Small intestine (tissue), 7 donors: ENCODE data around the gene BABAM2. TPM values are rescaled to one million over a fixed set of nuclear protein-coding genes. Genes with fewer than 3 reads are reported as not detected.

Experiments used
- DNase-seq, 2 donors: peaks; one replicate each; pipeline versions ENCODE4 v3.0.0 to v3.0.0-alpha.2; 2013
- FAIRE-seq: peaks from 2 replicates; lab custom pipeline; 2012; peaks lifted over from hg19 to GRCh38; lab: Jason Lieb, UNC
- H3K27ac ChIP-seq, 3 donors: one replicate each; pipeline ENCODE4 v1.5.1; 2013; ENCODE audit warnings: low read length in 2 of 3, mild to moderate bottlenecking in 2 of 3, control low read depth in 1 of 3, inconsistent platforms in 1 of 3, low read depth in 1 of 3, moderate library complexity in 1 of 3
- H3K27me3 ChIP-seq, 3 donors: one replicate each; pipeline ENCODE4 v1.6.1; 2013; ENCODE audit warnings: low read length in 3 of 3, inconsistent platforms in 1 of 3; ENCODE audit not compliant: control insufficient read depth in 3 of 3, insufficient read depth in 3 of 3
- H3K36me3 ChIP-seq, 3 donors: one replicate each; pipeline ENCODE4 v1.6.1; 2013; ENCODE audit warnings: low read length in 3 of 3, inconsistent platforms in 1 of 3, low read depth in 1 of 3, mild to moderate bottlenecking in 1 of 3, moderate library complexity in 1 of 3; ENCODE audit not compliant: control insufficient read depth in 3 of 3, insufficient read depth in 2 of 3
- H3K4me1 ChIP-seq, 3 donors: one replicate each; pipeline ENCODE4 v1.6.1; 2013; ENCODE audit warnings: low read length in 2 of 3, inconsistent platforms in 1 of 3, low read depth in 1 of 3, mild to moderate bottlenecking in 1 of 3, moderate library complexity in 1 of 3; ENCODE audit not compliant: control insufficient read depth in 3 of 3, insufficient read depth in 2 of 3
- H3K4me3 ChIP-seq, 3 donors: one replicate each; pipeline ENCODE4 v1.5.1; 2013; ENCODE audit warnings: low read length in 3 of 3, control low read depth in 1 of 3, inconsistent platforms in 1 of 3, low read depth in 1 of 3, mild to moderate bottlenecking in 1 of 3, moderate library complexity in 1 of 3
- H3K9me3 ChIP-seq, 2 donors: one replicate each; pipeline ENCODE4 v1.6.1; 2013; ENCODE audit warnings: low read depth in 1 of 2, low read length in 1 of 2; ENCODE audit not compliant: control insufficient read depth in 2 of 2, insufficient read depth in 1 of 2
- WGBS, 3 donors: extraction: QIAGEN DNeasy Blood & Tissue Kit; methylation state at CpG; one replicate each; pipeline ENCODE4 v1.1.7; 2013; 5-methylcytosine and 5-hydroxymethylcytosine counted together
- polyA plus RNA-seq, 4 donors: library from polyadenylated mRNA; stranded (reverse) in 3 of 4; unstranded in 1 of 4; fragments of 200-250 nt in 3 of 4; fragments of 120-200 nt in 1 of 4; gene quantifications; one replicate each; pipeline versions ENCODE4 v1.2.1 to v1.2.3, GENCODE V29; 2013
- donor health status: healthy with polysubstance abuse.
- donor health status: control.
- donor health status: control.
- donor health status: Bipolar disorder and iron deficiency.
- donor health status: healthy.

BABAM2 gene
- polyA plus RNA-seq, 4 donors = 19.5 to 38.6 (median 21.5) TPM

GRCh38 chr2:28148000-28148399 lies 257.5 kb downstream of the BABAM2 start:
- Histone ChIP-seq H3K4me3 (no peak overlapping the region), H3K4me1 (peaks cover 0 to 4% (median 0%) of the 10 kb centered on the region in 3 donors), H3K27me3 (no peaks in the 10 kb centered on the region), H3K9me3 (no peaks in the 10 kb centered on the region), H3K27ac (no peak overlapping the region), H3K36me3 (peaks cover 0 to 5% (median 0%) of the 10 kb centered on the region in 3 donors)
- DNase-seq (no peak), FAIRE-seq (no peak)
- 97 to 100% (median 97%) methylated on average over 2 of the region's 2 CpGs for WGBS, 3 donors

DNA sequence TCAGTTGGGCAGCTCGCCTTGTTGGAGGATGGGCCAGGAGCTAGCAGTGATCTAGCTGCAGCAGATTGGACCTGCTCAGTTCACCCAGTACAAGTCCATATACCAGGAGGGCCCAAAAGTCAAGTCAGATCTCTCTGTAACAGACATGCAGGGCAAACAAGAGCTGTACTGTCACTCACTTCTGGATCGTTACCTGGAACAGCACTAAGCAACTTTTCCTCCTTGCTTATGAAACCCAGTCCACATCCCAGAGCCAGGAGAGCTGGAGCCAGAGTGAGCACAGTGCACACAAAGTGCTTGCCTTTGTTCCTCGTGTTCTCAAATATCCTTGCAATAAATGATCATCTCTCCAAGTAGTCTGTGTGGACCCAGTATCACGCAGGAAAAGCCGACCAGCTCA lies 258.0 kb downstream of the BABAM2 start:
- Histone ChIP-seq H3K4me3 (no peak overlapping the region), H3K9me3 (no peaks in the 10 kb centered on the region), H3K4me1 (peaks cover 0 to 8% (median 0%) of the 10 kb centered on the region in 3 donors), H3K27ac (no peak overlapping the region), H3K27me3 (no peaks in the 10 kb centered on the region), H3K36me3 (peaks cover 0 to 5% (median 0%) of the 10 kb centered on the region in 3 donors)
- 96% methylated on average over 5 of the region's 5 CpGs for WGBS, 3 donors
- FAIRE-seq (no peak), DNase-seq (no peak)

GRCh38 chr2:28150236-28150915 lies 259.8 kb downstream of the BABAM2 start:
- Histone ChIP-seq H3K27ac (no peak overlapping the region), H3K9me3 (no peaks in the 10 kb centered on the region), H3K4me3 (no peak overlapping the region), H3K4me1 (peaks cover 0 to 19% (median 0%) of the 10 kb centered on the region in 3 donors), H3K27me3 (no peaks in the 10 kb centered on the region), H3K36me3 (peaks cover 0 to 5% (median 0%) of the 10 kb centered on the region in 3 donors)
- 90 to 95% (median 94%) methylated on average over 5 of the region's 5 CpGs for WGBS, 3 donors
- FAIRE-seq (no peak), DNase-seq (no peak)

GRCh38 chr2:28150994-28151393 lies 260.5 kb downstream of the BABAM2 start:
- WGBS, 3 donors = 95% methylated on average over 4 of the region's 4 CpGs
- H3K9me3 ChIP-seq = peaks cover 0 to 4% of the 10 kb centered on the region in 2 donors
- peaks cover 0 to 5% (median 0%) of the 10 kb centered on the region in 3 donors for H3K36me3 ChIP-seq
- DNase-seq (no peak), FAIRE-seq (no peak)
- no peaks in the 10 kb centered on the region for H3K27me3 ChIP-seq
- no peak overlapping the region for H3K4me3 ChIP-seq
- H3K27ac ChIP-seq = no peak overlapping the region
- H3K4me1 ChIP-seq = peaks cover 0 to 23% (median 0%) of the 10 kb centered on the region in 3 donors

DNA sequence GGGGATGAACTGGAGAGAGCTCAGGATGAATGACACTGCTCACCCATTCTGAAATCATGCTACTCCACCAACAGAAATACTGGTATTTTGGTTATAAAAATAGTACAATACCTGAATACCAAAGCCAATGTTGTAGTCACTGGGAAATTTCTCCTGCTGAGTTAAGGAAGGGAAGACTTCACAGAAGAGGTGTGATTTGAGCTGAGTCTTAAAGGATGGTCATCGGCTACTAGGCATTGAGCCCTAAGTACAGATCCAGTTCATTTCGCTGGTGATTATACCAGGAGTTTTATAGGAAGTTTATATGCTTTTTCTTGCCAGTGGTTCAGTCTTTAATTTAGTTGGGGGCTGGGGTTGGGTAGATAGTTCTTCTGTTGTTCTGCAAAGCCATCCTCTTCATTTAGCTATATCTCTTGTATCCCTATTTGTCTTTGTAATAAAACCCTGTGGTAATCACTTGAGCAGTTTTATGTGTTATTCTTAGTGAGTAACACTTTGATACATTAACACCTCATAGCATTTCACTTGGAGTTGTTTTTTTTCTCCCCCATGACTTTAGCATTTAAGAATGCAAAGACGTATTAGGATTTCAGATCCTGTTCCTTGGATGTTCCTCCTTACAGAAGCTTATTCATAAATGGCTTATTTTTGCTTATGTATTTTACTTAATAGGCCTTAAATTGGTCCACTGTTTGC lies 262.2 kb downstream of the BABAM2 start:
- no peak for FAIRE-seq
- Histone ChIP-seq H3K36me3 (peaks cover 0 to 5% (median 0%) of the 10 kb centered on the region in 3 donors), H3K4me3 (no peak overlapping the region), H3K4me1 (peaks cover 0 to 23% (median 0%) of the 10 kb centered on the region in 3 donors), H3K9me3 (peaks cover 0 to 10% of the 10 kb centered on the region in 2 donors), H3K27ac (no peak overlapping the region), H3K27me3 (no peaks in the 10 kb centered on the region)
- DNase-seq = no peak
- 95 to 97% (median 97%) methylated on average over 3 of the region's 3 CpGs for WGBS, 3 donors

DNA sequence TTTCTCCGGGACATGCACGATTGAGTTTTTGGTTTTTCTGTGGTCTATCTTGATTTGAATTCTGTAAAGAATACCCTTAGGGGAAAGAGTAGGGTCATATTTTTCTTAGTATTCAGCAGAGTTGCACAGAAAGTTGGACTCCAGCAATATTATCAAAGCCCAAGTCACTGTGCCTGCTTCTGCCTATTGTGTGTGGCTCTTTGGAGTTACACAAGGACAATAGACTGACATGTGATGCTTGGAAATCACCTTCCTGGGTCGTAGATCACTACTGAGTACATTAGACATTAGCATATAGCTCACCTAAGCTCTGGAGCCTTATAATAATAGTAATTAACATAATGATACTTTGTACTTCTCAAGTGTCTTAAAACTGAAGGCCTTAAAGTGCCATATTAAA lies 263.3 kb downstream of the BABAM2 start:
- WGBS, 3 donors = 71 to 81% (median 74%) methylated on average over 3 of the region's 3 CpGs
- Histone ChIP-seq H3K4me3 (no peak overlapping the region), H3K27me3 (no peaks in the 10 kb centered on the region), H3K36me3 (peaks cover 0 to 5% (median 0%) of the 10 kb centered on the region in 3 donors), H3K4me1 (peaks cover 0 to 23% (median 0%) of the 10 kb centered on the region in 3 donors), H3K9me3 (peaks cover 0 to 11% of the 10 kb centered on the region in 2 donors), H3K27ac (peak overlapping the region in 1 of 3 donors; percentile 55)
- DNase-seq (peak; percentile 75 to 83), FAIRE-seq (no peak)

DNA sequence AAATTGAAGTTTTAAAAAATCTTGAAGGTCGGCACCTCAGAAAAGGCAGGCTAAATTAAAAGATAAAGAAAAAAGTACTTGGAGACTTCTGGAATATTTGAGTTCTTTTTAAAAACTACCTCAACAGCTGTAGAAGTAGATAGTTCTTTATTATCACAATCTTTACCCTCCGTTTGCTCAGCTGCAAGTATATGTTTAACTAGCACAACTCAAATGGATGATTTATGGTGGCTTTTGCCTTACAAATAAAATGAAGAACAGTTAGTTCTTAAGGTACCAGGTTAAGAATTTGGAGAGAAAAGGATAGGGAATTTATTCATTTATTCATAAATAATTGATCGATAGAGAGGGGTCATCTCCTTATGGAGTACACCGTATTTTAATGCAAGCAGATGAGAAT lies 264.6 kb downstream of the BABAM2 start:
- FAIRE-seq (peak; percentile 83), DNase-seq (peak in 1 of 2 donors; percentile 75)
- H3K4me1 ChIP-seq = peaks cover 0 to 23% (median 0%) of the 10 kb centered on the region in 3 donors
- H3K9me3 ChIP-seq = peaks cover 0 to 11% of the 10 kb centered on the region in 2 donors
- H3K4me3 ChIP-seq = no peak overlapping the region
- 42 to 69% (median 52%) methylated on average over 4 of the region's 4 CpGs for WGBS, 3 donors
- no peaks in the 10 kb centered on the region for H3K27me3 ChIP-seq
- H3K36me3 ChIP-seq = peaks cover 0 to 5% (median 0%) of the 10 kb centered on the region in 3 donors
- peak overlapping the region in 1 of 3 donors; percentile 55 for H3K27ac ChIP-seq

- Histone ChIP-seq H3K36me3 (peaks cover 0 to 5% (median 0%) of the 10 kb centered on the region in 3 donors), H3K4me1 (peaks cover 0 to 23% (median 0%) of the 10 kb centered on the region in 3 donors), H3K27me3 (no peaks in the 10 kb centered on the region), H3K27ac (peak overlapping the region in 1 of 3 donors; percentile 55), H3K9me3 (peaks cover 0 to 11% of the 10 kb centered on the region in 2 donors), H3K4me3 (no peak overlapping the region)
- FAIRE-seq (no peak), DNase-seq (peak in 1 of 2 donors; percentile 53)
- WGBS, 3 donors = 50 to 70% (median 67%) methylated on average over 1 of the region's 1 CpG
Observed at GRCh38 chr2:28155627-28156026, 265.1 kb downstream of the BABAM2 start.
